ENCODE data around the gene TMEM51.

GRCh38 chr1:15129944-15130343 is 23.6 kb upstream of the TMEM51 start:
- TF ChIP-seq CTCF (IDR thresholded peaks at IDR 0.05) (no peak), POLR2A (IDR thresholded peaks at IDR 0.05) (no peak)

Data from tibial nerve (tissue), 3 donors.